GM18861 (cell line): Measurements from ENCODE around the gene DAGLB.
A peak's percentile ranks its signal among the peaks of the same experiment; 100 is the strongest.
"Not testable (repeated sequence)": the region's sequence is repeated elsewhere in the genome, so short reads cannot be mapped to it uniquely, and the experiment has no call there.

Source experiments
- ATAC-seq: cut with Tn5 transposase; IDR thresholded peaks from one replicate; pipeline ENCODE4 v1.9.1; 2021; ENCODE audit not compliant: unreplicated experiment

DAGLB gene

DNA sequence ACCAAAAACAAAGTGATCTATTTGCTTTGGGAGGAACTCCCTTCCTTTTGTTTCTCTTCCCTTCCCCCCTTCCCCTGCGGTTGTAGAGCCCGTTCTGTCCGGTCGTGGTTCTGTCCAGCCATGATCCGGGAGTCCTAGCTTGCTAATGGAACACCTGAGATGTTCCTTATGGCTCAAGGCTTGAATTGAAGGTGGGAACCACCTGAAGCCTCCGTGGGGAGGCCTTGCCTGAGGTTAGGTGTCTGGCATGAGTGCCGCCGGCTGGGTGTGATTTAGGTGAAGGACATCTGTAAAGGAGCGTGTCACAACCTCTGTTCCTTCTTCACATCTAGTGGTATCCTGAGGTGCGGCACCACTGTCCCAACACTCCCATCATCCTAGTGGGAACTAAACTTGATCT lies 46.2 kb downstream of the DAGLB start:
- ATAC-seq, result no peak

DNA sequence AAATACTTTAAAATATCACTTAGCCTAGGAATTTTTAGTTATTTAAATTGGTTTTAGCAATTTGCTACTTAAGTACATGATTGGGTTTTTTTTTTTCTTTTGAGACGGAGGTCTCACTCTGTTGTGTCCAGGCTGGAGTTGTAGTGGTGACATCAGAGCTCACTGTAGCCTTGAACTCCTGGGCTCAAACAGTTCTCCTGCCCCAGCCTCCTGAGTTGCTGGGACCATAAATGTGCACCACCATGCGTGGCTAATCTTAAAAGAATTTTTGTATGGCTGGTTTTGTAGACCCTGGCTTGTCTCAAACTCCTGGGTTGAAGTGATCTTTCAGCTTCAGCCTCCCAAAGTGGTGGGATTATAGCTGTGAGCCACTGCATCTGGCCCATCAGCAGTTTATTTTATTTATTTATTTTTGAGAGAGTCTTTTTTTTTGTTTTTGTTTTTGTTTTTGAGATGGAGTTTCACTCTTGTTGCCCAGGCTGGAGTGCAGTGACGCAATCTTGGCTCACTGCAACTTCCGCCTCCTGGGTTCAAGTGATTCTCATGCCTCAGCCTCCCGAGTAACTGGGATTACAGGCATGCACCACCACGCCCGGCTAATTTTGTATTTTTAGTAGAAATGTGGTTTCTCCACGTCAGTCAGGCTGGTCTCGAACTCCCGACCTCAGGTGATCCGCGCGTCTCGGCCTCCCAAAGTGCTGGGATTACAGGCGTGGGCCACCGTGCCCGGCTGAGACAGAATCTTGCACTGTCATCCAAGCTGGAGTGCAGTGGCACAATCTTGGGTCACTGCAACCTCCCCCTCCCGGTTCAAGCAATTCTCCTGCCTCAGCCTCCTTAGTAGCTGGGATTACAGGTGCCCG lies 47.3 kb downstream of the DAGLB start:
- ATAC-seq, result not testable (repeated sequence)

DNA sequence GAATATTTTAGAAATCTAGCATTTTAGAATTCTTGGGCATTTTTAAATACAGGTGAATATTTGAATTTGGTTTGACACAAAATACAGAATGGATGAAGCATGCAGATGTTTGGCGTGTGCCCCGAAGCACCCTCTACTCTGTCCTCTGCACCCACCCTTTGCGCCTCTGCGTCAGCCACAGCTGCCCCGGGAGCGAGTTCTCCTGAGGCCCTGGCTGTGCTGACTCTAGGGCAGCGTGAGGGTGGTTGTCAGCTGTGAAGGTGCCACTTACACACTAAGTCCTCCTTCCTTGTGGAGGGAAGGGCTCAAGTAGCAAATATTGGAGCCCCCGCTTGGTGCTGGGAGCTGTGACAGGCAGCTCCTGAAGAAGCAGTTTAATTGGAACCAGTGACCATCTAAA lies 48.4 kb downstream of the DAGLB start:
- no peak for ATAC-seq

DNA sequence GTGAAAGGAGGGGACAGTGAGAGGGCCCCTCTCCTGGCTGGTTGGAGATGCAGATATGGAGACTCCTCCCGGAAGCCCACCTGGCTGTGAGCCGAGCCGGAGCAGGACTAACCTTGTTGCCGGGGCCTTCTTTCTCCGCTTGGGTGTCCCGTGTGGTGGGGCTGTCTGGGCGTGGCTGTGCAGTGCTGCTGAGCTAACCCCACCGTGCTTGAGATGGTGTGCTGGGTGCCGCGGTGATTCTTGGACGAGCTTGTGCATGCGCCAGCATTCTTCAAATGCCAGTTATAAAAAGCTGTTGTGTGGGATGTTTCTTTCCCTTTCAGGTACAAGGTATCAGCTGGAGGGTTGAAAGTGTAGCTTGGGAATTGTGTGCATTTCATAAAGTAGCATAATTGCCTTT lies 48.8 kb downstream of the DAGLB start:
- ATAC-seq, result no peak

DNA sequence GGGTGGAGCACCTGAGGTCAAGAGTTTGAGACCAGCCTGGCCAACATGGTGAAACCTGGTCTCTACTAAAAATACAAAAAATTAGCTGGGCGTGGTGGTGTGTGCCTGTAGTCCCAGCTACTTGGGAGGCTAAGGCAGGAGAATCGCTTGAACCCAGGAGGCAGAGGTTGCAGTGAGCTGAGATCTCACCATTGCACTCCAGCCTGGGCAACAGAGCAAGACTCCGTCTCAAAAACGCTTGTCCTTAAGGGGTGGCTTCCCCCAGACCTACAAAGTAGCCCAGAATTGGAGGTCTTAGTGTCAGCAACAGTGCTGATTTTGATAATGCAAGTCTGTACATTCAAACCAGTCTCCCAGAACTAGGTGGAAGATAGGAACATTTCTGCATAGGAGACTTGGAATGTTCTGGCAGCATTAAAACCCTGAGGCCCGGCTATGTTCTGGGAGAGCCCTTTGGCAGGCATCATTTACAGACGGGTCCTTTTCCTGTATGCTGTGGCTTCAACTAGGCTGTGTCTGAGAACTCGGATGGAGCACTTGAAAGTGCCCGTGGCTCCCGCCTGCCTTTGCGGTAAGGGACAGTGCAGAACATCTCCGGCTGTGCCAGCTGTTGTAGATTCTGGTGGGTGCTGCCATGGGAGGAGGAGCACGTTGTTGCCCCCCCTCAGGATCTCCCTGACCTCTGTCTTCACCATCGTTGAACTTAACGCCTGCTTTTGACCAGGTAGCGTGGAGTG lies 49.8 kb downstream of the DAGLB start:
- not testable (repeated sequence) for ATAC-seq

DNA sequence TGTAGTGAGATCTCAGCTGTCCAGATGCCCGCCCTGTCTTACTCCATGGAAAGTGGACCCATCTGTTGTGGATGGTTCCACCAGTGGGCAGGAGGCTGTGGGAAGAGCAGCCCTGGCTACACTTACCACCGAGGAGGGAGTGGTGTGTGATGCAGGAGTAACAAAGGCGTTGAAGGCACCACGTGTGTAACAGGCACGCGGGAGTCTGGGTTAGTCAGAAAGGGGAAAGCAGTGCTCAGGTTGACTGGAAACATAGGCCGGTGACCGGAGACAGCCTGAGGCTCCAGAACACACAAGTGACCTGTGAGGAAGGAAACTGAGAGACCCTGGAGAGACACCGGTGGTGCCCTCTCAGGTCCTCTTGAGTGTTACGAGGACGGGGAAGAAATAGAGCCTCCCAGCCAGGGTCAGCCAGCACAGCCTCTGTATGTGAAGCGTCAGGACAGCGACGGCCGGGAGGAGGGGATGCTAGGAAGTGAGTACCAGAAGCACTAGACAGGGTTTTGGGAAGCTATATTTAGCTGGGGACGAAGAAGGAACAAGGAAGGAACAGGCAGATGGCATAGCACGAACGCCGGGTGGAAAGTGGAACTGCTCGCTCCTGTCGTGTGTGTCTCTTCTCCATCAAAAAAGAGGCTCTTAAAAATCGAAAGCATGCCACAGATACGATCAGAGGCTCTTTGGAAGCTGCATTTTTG lies 51.7 kb downstream of the DAGLB start:
- no peak for ATAC-seq

DNA sequence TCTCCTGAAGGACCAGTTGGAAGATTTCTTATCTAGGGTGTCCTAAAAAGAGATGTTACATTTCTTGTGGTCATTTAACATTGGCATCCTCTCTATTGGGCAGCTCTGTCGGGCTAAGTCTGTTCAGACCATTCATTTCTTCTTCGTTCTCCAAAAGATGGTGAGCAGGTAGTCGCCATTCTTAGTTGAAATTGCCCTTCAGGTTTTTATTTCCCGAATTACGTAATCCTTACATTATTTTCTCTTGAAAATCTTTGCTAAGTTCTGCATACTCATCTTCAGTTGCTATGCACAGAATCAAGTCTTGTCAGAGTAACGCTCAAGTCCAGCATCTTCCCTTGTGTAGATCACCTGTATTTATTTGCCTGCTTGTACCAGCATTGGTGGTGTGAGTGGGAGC lies 53.6 kb downstream of the DAGLB start:
- no peak for ATAC-seq

DNA sequence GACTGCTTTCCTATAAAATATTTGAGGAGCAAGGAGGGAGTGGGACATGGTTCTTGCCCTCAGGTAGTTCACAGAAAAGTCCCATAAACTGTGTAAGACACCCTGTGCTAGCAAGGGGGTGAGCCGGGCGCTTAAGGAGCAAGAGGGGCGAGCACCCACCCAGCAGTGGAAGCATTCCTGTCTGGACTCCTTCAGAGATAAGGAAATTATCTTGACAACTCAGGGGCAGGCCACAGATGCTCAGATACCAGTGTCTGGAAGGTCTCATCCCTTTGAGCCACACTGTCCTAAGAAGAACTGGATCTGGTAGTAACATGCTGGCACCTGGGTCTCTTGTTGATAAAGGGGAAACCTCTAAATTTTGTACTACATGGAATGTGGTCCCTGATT lies 54.1 kb downstream of the DAGLB start:
- ATAC-seq, result no peak

DNA sequence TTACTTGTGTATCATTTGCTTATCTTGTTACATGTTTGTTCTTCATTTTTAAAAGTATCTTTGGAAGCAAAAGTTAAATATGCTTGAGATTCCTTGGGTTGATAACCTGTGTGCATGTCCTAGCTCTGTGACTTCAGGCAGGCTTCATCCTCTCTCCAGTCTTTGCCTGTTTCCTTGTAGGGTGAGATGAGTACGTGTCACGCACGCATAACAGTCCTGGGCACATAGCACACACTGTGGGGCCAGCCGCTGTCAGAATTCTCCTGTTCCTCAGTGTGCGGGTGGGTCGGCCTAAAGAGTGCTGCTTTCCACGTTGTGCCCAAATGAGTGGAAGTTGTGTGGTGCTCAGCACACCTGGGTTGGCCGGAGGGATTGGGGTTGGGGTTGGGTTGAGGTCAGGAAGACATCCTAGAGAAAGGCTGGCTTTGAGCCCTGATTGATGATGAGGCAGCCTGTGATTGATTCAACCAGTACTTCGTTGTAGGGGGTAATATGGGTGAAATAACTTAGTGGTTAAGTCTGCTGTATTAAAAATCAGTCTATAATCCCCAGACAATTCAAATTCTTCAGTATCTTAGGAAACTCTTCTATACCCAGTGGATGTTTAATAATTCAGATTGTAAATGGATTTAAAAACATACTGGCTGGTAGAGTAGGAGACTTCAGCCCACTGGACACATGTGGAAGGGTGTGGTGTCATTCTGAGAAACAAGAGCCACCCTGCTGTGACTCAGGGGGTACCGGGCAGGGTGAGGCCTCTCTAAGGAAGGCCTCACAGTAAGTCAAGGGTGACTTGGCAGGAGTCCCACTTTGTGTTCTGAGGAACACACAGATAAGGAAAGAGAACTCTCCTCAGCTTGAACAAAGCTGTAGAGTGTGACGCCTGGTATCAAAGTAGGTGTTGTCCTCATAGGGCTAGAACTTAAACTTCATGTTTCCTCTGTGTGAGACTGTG lies 54.8 kb downstream of the DAGLB start:
- ATAC-seq, result peak; percentile 49

DNA sequence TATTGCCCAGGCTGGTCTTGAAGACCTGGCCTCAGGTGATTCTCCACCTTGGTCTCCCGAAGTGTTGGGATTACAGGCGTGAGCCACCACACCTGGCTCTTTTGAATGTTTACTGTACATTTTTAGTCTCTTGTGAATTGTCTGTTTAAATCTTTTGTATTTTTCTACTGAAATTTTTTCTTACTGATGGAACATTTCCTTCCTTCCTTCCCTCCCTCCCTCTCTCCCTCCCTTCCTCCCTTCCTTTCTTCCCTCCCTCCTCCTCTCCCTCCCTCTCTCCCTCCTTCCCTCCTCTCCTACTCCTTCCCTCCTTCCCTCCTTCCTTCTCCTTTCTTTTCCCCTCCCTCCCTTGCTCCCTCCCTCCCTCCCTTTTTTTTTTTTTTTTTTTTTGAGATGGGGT lies 58.0 kb downstream of the DAGLB start:
- no peak for ATAC-seq

DNA sequence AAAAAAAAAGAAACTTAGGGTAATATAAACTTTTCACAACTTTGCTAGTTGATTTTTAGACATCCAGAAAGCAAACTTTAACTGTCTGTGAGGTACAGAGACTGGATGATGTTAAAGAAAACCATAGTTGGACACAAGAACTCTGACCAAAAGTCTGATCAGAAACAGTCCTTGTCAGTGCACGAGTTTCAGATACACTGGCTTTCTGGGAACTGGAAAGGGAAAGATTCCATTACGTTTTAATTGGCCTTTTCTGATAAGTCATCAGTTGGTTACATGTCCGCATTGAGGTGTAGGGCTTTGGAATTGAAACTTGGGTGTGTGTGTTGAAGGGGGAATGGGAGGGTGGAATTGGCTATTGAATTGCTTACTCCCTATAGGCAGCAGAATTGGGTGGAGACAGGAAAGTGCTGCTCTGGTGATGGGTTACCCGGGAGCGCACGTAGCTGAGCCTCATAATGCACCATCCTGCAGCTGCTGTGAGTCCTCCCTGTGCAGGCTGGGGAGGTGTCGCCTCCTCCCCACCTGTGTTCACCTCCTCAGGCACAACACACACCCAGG lies 59.9 kb downstream of the DAGLB start:
- ATAC-seq, result no peak

DNA sequence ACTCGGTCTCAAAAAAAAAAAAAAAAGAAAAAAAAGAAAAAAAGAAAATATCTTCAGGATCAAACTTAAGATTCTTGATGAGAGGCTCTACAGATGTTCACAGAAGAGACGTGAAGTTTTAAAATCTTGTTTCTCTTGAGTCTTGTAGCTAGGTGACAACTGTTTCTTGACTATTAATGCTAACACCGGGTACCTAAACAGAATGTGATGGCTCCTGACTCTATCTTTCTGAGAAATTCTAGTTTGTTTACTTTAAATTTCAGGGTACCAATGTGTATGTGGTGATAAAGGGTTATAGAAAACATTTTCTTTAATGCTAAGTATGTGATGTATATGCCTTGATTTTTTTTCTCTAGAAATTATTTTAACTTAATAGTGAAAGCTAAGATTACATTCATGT lies 61.0 kb downstream of the DAGLB start:
- ATAC-seq, result no peak

DNA sequence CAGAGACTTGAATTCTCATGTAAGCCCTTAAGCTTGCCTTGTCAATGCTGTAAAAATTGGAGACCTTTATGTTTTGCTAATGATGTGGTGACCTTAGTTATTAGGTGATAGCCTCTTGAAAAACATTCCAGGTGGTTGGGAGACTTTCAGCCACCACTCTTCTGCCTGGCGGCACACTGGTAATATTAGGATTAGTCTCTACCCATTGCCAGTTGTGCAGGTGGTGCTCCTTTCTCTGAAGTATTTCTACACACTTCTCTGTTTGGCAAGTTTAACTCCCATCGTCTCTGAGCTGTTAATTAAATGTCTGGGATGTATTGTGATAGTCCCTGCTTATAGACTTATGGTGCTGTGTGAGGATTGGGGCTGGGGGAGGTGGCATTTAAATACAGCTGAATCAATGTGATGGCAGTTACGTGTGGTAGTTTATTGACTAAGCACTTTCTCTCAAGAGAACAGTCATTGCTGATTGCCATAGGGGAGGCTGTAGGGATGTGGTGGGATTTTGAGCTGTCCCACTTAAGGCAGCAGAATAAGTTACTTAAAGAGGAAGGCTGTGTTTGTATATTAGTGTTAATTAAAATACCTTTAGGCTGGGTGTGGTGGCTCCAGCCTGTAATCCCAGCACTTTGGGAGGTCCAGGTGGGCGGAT lies 61.7 kb downstream of the DAGLB start:
- ATAC-seq, result no peak

DNA sequence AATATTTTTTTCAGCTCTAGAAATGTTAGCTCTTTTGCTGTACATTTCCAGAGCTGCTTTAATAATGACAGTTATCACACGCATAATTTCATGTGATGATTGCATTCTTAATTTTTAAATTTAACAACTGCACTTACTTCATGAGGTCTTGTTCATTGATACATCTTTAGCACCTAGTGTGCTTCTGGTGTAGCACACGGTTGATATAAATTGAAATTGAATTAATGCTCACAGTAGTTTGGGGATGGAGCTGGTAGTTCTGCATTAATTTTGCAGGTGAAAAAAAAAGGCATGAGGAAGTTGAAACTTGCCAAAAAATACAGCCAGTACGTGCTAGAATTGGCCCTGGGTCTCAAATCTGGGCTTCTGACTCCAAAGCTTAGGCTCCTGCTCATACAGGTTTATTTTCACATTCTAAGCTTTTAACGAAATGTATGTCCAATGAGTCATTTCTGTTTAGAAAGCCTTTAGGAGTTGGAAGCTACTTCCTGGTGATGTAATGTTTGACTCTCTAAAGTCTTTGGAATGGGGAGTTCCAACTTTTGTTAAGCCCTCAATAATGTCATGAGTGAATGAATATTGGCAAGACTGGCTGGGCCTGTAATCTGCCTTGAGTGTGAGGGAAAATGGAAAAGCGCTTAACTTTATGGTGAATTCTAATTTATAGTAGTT lies 62.5 kb downstream of the DAGLB start:
- ATAC-seq, result no peak

DNA sequence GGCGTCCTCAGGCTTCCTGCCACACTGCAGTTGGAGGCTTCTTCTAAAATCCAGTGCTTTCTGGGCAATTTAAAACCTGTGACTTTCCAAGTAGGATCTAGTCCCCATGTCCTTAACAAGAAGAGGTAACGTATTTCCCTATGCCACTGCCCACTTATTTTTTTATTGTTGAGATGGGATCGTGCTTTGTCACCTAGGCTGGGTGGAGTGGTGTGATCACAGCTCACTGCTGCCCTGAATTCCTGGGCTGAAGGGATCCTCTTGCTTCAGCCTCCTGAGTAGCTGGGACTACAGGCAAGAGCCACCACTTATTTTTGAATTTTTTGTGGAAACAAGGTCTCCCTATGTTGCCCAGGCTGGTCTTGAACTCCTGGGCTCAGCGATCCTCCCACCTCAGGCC lies 63.4 kb downstream of the DAGLB start:
- no peak for ATAC-seq

DNA sequence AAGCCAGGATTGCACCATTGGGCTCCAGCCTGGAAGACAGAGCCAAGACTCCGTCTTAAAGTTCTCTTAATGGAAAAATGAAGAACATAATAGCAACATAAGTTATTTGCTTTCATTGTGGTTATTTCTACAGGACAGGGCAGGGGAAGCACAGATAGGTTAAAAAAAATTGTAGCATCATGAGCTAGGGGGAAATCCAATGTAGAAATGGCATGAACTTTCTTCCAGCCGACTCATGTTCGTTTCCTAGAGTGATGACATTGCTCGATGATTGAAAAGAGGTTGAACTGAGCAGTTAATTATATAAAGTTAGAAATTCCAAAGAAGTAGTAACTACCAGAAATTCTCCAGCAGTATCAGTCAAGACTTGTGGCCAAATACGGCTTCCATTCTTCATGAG lies 64.9 kb downstream of the DAGLB start:
- no peak for ATAC-seq

DNA sequence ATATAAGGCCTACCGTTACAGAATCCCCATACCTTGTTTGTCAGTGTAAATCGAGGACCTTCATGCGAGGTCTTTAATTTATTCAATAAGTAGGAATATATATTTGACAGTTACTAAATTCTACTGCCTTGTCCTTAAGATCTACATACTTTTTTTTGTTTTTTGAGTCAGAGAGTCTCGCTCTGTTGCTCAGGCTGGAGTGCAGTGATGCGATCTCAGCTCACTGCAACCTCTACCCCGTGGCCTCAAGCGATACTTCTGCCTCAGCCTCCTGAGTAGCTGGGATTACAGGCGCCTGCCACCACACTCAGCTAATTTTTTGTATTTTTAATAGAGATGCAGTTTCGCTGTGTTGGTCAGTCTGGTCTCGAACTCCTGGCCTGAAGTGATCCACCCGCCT lies 65.9 kb downstream of the DAGLB start:
- ATAC-seq, result not testable (repeated sequence)

DNA sequence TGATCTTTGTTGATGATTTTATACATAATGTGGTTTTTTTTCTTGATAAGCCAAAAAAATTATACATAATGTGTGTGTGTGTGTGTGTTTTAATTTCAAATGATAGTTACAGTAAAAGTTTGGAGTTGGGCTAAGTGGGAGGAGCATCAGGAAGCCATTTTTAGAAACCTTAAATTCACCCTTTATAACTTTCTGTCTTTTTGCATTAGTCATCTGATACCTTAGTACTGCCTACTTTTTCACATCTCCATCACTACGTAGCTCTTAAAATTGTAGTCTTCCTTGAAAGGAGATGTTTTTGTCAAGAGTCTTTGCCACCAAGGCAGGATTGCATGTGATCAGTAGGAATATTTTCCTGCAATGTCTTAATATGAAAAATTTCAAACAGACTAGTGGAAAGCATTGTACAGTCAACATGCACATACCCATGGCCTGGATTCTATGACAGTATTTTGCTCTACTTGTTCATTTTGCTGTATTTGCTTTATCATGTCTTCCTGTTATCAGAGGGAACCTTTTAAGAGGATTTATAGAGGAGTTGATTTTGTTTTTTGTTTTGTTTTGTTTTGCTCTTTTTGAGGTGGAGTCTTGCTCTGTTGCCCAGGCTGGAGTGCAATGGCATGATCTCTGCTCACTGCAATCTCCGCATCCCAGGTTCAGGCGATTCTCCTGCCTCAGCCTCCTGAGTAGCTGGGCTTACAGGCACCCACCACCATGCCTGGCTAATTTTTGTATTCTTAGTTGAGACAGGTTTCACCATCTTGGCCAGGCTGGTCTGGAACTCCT lies 67.3 kb downstream of the DAGLB start:
- no peak for ATAC-seq

DNA sequence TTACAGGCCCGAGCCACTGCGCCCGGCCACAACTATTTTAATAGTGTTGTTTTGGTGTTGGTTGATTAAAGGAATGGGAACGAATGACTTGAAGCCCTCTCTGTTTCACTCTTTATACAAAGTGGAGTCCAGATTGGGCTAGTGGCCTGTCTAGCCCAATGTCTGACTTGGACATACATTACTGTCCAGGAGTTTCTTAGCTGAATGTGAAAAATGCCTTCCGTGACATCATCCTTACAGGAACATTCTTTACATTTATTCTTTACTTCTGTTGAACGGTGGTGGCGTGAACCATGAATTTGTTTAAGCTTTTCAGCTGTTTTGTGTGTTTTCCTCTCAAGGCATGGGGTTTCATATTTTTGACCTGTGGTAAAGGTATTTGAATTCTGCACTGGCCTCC lies 67.9 kb downstream of the DAGLB start:
- no peak for ATAC-seq
